Effector memory CD8-positive, alpha-beta T cell (primary cell): Measurements from ENCODE around the gene ZNF528.

ENCODE experiments used
- ATAC-seq: fragments of 150-1000 bp; cut with Tn5 transposase; replicated peaks from 2 replicates; pipeline ENCODE4 v1.10.0; 2021; ENCODE audit warnings: mild to moderate bottlenecking, moderate library complexity
- DNase-seq, 3 experiments: peaks; one replicate each; pipeline ENCODE4 v3.0.0; 2021
- H3K27ac Mint-ChIP-seq, 2 donors: one replicate each; pipeline ENCODE4 v1.8.0; 2022; ENCODE audit warnings: mild to moderate bottlenecking in 2 of 2, mixed read lengths in 2 of 2, moderate library complexity in 2 of 2
- H3K27me3 Mint-ChIP-seq, 2 donors: one replicate each; pipeline ENCODE4 v1.8.0; 2022; ENCODE audit warnings: mixed read lengths in 2 of 2
- H3K36me3 Mint-ChIP-seq: one replicate; pipeline ENCODE4 v1.8.0; 2022; ENCODE audit warnings: mild to moderate bottlenecking, moderate library complexity, mixed read lengths; ENCODE audit not compliant: insufficient read depth
- H3K4me1 Mint-ChIP-seq, 2 donors: one replicate each; pipeline ENCODE4 v1.8.0; 2022; ENCODE audit warnings: low read depth in 2 of 2, mixed read lengths in 2 of 2
- H3K4me3 Mint-ChIP-seq, 2 donors: one replicate each; pipeline ENCODE4 v1.8.0; 2022; ENCODE audit warnings: mild to moderate bottlenecking in 2 of 2, mixed read lengths in 2 of 2, moderate library complexity in 2 of 2
- H3K9me3 Mint-ChIP-seq, 2 donors: one replicate each; pipeline ENCODE4 v1.8.0; 2022; ENCODE audit warnings: mixed read lengths in 2 of 2

The ZNF528 gene

DNA sequence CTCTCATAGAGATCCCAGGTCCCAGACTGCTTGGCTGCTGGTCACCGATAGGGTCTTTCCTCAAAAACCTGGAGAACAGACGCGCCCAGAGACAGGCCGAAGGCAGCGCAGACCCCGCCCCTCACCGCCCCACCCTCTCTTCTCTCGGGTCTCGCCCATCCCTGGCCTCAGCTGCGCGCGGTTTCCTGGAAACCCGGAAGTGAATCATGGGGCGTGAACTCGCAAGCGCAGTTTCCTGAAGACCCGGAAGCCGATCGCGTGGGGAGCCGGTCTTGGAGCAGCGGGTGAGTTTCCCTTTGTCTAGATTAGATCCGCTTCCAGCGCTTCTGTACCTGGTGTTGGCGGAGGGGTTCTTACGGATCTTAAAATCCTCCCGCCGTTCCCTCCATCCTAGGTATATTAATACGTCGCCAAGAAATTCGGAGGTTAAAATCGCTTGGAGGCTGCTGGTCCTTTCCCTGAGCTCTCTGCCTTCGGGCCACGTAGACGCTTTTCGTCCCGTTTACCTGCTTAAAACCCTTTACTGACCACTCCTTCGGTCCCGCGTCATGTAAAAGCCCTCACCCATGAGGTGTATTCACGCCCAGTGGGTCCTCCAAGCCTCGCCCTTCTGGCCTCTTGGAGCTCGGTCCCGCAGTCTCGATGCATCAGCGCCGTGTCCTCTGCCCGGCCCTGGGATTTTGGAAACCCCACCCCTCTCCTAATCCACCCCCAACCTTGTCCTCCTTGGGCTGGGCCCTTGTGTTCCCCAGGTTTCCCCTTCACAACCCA lies 55.9 kb downstream of the ZNF528 start, which contains the start of gene ZNF578:
Gene ZNF578 (plus strand): TSS at position 230 of the 771 bp plus-strand sequence. CDS start 48,293 bp downstream, outside the sequence.
- peaks cover 0 to 5% of the 10 kb centered on the region in 2 donors for H3K27me3 Mint-ChIP-seq
- peaks cover 32 to 48% of the 10 kb centered on the region in 2 donors for H3K9me3 Mint-ChIP-seq
- peak; percentile 33 to 39 (median 35) for DNase-seq
- peak; percentile 89 for ATAC-seq
- H3K4me3 Mint-ChIP-seq, result peak within 1 kb of the TSS; percentile 83 to 85
- peak within 1 kb of the TSS; percentile 26 to 67 for H3K27ac Mint-ChIP-seq
- H3K36me3 Mint-ChIP-seq, result peaks cover 13% of the 10 kb centered on the region
- peaks cover 5 to 13% of the 10 kb centered on the region in 2 donors for H3K4me1 Mint-ChIP-seq

DNA sequence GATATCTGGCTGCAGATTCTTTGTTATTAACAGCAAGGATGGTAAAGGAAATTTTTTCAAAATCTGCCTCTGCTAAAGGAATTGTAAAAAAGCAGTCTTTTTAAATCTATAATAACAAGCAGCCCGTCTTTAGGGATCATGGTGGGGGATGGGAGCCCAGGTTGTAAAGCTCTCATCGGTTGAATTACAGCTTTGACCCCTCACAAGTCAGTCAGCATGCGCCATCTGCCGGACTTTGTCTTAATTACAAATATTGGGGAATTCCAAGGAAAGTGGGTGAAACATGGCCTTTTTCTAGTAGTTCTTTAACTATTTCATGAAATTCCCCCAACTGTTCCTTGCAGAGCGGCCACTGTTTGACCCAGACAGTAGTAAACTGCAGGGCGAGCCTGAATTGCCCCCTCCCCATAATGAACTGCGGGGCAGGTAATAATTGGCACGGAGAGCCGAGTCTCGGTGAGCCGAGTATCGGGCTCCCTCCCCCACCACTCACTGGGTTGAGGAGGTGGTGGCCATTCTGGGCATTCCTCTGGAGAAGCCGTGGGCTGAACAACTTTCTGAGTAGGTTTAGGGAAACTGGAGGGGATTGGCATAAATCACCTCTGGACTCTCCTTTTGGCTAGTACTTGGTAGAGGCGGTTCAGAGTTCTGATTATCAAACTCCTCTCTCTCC lies 67.3 kb downstream of the ZNF528 start:
- Mint-ChIP-seq H3K9me3 (peaks cover 13 to 17% of the 10 kb centered on the region in 2 donors), H3K4me1 (peaks cover 0 to 4% of the 10 kb centered on the region in 2 donors), H3K36me3 (no peaks in the 10 kb centered on the region), H3K27ac (no peak overlapping the region), H3K27me3 (no peaks in the 10 kb centered on the region), H3K4me3 (no peak overlapping the region)
- DNase-seq, result no peak
- no peak for ATAC-seq
